ENCODE data around the gene ARX.

The ARX gene

DNA sequence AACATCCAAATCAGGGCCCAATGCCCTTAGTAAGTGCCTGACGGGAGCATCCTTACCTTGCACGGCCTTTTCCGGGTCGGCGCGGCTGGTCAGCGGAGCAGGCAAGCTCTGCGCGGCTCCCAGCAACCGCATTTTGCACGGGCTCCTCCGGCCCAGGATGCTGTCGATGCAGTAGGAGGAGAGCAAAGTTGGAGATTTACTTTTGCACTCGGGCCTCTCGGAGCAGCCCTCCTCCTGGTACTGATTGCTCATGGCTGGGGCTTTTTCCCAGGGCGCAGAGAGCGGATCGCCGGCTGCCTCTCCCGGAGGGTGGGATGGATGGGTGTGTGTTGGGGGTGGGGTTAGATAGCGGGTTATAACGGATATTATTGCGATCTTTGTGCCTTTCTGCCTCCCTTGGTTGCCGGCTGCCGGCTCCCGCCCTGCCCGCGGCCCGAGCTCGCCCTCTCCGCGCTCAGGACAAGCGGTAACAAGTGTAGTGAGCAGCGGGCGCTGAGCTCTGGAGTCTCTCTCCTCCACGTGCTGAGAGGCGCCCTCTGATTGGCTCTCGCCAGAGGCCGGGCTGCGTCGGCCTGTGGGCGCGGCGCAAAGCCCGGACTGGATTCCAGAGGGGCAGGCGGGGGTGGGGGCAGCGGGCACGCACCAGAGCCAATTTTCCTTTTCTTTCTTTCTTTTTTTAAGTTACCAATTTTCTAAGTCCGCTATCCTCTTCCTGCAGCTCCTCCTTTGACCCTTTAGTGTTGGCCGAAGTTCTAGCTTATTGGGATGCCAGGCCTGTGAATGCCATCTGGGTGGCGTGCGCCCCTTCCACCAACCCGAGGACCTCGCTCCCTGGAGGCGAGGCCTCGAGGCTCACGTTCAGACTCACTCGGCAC lies at the start of gene ARX:
TSS of gene ARX (minus strand) at position 480 of the 875 bp plus-strand sequence. CDS start at position 252, 228 bp downstream.
- no peak for DNase-seq

DNA sequence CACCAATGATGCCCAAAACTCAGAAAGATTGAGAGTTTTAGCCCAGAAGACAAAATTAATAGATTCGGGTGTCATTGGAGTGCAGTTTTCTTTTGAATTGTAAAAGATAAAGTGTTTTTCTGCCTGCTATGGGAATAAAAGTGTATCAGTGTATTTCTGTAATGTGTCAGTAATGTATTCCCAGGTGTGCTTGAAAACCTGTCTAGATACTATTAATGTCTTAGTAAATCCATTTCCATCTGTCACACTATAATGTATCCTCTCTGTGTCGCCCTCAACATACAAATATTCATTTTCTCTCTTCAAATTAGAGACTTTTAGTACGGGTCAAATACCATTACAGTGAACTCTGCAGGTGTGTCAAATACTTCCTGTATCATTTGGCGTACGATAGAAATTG lies 43.5 kb upstream of the ARX start:
- no peak for DNase-seq

- DNase-seq: no peak
These were observed 37.2 kb upstream of the ARX start for GRCh38 chrX:25052798-25053534.

GRCh38 chrX:25049971-25050370 lies 34.2 kb upstream of the ARX start:
- DNase-seq: no peak

DNA sequence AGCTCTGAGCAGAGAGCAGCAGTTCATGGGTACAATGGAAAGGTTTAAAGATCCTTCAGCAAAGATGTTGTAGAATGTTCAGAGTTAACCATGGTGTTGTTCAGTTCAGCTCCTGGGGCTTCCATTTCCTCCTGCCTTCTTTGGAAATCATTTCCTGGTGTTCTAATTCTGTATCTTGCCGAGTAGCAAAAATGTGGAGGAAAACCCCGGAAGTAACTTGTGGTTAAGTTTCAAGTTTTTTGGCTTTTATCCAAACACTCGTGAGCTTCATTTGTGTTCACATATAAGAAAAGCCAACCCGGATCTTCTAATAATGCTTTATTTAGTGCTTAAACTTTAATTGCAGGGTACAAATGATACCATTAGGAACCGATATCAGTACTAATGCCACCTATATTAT lies 33.6 kb upstream of the ARX start:
- no peak for DNase-seq

DNA sequence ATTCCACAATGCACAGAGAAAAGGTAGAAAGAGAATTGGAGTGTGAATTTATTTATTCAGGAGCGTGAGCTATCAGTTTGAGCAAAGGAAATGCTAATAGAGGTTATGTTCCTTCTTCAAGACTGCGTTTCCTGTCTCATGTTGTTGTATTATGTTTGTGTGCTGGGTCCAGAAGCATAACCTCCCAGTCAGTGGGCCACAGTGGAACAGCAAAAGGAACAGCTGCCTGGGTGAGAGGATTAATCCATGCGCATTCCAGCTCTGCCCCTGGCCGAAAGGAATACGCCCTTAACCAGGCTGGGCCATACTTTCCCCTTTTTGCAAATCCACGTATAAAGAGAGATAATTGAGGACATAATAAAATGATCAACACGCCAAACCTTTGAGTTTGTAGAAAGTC lies 32.4 kb upstream of the ARX start:
- DNase-seq: no peak

DNA sequence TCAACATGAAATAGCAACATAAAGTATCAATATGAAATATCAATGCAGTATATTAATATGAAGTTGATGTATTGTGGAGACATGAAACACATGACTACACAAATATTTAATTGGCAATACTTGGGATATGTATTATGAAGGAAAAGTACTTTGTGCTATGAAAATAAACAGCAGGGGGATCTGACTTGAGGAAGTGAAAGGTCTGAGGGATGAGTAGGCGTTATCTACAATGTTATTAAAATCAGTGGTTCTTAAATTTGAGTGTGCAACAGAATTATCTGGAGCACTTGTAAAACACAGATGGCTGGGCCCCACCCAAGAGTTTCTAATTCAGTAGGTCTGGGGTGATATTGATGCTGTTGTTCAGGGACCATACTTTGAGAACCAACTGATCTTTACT lies 27.4 kb upstream of the ARX start:
- no peak for DNase-seq

DNA sequence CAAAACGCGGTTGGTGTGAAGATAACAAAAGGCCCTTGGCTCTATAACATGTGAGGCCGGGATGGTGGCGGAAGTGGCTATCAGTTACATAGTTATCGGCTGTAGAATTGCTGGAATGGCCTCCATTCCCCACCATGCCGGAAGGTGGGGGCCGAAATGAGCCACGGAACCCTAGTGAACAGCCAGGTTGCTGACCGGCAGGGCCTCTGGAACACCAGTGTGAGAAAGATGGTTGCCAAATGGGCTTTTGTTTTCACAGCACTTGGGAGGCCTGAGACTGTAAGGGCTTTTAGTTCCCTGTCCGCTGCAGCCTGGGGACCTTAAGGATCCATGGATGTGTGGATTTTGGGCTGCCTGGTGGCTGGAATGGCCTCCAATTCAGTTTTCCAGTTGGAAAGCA lies 23.3 kb upstream of the ARX start:
- DNase-seq: no peak

DNA sequence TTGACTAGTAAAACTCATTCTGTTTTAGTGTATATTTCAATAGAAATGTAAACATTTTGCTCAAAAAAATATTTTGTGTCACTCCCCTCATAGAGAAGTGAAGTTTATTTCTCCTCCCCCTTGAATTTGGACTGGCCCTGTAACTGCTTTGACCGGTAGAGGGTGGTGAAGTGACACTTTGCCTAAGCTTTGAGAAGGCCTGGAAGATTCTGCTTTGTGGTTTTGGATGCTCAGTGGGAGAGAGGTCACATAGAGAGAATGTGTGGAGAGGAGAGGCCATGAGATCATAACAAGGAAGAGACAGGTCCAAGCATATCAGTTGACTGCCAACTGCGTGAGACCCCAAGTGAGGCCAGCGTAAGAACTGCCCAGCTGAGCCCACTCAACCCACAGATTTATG lies 19.1 kb upstream of the ARX start:
- peak; percentile 16 for DNase-seq

- DNase-seq: no peak
These were observed 13.6 kb upstream of the ARX start for GRCh38 chrX:25029288-25029825.

DNA sequence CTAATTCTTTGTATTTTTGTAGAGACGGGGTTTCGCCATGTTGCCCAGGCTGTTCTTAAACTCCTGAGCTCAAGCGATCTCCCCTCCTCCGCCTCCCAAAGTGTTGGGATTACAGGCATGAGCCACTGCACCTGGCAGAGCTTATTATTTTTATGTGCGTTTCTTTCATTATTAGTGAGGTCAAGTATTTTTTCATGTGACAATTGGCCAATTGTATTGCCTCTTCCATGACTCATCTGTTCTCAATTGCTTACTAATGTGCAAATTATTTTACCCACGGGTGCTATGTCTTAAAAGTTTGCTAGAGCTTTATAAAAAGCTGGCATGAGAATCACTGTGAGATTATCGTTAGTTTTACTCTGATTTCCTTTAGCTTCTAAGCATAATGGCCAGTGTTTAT lies 13.0 kb upstream of the ARX start:
- DNase-seq: peak; percentile 69

DNA sequence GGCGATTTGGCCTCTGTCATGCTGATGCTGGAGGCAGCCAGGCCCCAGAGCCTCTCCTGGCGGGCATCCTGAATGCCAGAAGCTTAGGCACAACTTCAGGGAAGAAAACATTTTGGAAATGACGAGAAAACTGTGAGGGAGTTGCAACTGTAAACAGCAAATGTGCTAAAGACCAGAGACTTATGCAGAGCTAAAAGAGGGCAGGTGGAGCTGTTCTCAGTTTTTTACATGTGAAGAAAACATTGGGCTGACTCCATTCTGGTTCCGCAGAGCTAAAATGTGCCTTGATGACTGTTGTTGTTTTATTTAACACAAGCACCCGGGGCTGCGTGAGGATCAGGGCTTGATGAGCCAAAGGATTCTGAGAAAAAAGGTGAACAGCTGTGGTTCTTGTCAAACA lies 10.8 kb upstream of the ARX start:
- no peak for DNase-seq

GRCh38 chrX:25025615-25026014 lies 9.8 kb upstream of the ARX start:
- no peak for DNase-seq

DNA sequence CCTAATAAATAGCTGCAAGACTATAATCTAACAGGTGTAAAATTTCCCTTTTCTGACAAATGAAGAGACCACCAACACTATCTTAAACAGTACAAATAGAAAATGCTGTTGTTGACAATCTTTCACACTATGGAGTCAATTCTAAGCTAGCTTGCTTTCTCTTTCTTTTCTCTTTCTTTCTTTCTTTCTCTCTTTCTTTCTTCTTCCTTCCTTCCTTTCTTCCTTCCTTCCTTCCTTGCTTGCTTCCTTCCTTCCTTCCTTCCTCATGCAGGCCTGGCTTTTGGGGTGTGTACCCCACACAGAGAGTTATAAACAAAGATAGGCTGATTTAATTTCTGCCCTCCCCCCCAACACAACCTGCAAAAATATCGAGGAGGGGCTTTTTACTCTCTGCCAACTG lies 8.1 kb upstream of the ARX start:
- DNase-seq: no peak

- DNase-seq: no peak
These were observed 6.9 kb upstream of the ARX start for GRCh38 chrX:25022499-25023325.

GRCh38 chrX:25020905-25021449 lies 5.2 kb upstream of the ARX start:
- DNase-seq: no peak

DNA sequence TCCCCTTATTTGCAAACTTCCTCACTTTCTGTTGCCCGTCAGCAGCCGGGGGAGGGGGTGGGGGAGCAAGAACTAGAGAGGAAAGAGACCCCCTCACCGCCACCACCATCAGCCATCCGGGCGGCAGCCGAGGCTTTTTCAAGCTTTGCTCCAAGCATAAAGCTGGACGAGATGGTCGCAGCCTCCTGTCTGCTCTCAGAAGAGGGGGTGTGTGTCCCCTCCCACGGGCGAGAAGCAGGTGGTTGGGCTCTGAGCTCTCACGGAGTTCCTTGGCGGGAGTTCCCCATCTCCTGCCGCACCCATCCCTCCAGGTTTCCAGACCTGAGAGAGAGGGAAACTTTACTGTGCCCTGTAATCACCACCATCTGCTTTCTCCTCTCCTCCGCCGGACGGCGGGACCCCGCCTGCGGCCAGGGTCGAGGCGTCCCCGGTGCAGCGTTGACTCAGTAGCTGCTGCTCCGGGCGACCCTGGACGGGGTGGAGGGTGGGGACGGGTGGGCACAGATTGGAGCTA lies 4.7 kb upstream of the ARX start:
- DNase-seq: no peak

DNA sequence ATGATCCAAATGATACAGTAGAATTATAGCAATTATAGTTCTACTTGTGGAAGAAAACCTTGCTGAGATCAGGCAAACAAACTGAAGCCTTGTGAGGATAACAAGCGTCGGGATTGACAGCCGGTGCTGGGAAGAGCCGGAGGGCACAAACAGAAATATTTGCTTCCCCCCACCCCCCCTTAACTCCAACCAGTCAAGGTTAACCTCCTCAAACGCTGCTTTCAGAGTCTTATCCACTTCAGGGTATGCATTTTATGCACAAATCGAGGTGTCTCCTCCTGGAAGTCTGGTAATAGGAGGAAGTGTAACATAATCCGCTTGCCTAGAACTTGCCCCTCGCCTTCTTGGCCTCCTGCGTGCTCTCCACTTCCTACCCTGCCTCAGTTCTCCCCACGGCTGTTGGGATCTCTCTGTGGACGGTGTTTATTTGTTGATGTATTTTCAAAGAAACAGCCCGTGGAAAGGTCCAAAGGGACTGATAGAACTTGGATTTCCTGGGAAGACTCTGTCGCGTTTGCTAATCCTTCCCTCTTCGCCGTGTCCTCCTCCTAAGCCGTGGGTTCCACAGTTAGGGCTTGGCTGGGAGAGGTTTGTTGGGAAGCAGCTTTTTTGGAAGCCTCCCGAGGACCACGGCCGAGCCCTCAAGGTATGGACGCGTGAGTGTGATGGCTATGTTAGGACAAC lies 4.1 kb upstream of the ARX start:
- no peak for DNase-seq

- no peak for DNase-seq
These were observed 2.9 kb upstream of the ARX start for GRCh38 chrX:25018682-25019081.

GRCh38 chrX:25017667-25018247 lies 2.0 kb upstream of the ARX start:
- DNase-seq: no peak

DNA sequence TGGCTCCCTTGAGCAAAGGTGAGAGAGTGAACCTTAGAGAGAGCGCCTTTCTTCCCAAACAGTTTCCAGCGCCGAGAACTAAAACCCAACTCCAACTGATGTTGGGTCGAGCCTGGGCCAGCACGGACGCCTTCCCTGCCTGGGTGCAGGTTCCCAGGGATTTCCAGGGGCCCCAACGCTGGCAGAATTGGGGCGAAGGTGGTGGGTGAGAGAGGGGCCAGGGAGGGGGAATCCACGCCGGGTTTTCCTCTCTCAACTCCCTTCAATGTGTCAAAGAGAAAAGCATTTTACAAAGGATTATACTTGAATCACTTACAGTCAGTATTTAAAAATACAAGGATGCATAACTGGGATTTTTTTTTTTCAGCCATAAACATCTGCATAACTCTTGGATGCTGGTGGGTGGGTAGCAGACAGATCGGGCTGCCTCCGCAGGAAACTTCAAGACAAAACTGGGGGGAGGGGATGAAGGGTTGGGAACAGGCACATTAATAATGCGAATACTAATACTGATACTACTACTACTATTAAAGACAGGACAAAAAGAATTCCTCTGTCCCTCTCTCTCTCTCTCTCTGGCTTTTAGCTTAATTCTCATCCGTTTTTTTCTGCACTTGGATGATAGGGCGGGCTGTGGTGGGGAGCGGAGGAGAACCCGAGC lies 1.3 kb upstream of the ARX start:
- DNase-seq: no peak

Data from HCEC 1CT (cell line).